GM19025 (cell line): ENCODE data around the gene FBH1.
"Not testable (repeated sequence)": the region's sequence is repeated elsewhere in the genome, so short reads cannot be mapped to it uniquely, and the experiment has no call there.

Source experiments
- ATAC-seq: cut with Tn5 transposase; IDR thresholded peaks from one replicate; pipeline ENCODE4 v1.9.1; 2021; ENCODE audit warnings: mild to moderate bottlenecking, low read depth, moderate library complexity; ENCODE audit not compliant: unreplicated experiment

The FBH1 gene

DNA sequence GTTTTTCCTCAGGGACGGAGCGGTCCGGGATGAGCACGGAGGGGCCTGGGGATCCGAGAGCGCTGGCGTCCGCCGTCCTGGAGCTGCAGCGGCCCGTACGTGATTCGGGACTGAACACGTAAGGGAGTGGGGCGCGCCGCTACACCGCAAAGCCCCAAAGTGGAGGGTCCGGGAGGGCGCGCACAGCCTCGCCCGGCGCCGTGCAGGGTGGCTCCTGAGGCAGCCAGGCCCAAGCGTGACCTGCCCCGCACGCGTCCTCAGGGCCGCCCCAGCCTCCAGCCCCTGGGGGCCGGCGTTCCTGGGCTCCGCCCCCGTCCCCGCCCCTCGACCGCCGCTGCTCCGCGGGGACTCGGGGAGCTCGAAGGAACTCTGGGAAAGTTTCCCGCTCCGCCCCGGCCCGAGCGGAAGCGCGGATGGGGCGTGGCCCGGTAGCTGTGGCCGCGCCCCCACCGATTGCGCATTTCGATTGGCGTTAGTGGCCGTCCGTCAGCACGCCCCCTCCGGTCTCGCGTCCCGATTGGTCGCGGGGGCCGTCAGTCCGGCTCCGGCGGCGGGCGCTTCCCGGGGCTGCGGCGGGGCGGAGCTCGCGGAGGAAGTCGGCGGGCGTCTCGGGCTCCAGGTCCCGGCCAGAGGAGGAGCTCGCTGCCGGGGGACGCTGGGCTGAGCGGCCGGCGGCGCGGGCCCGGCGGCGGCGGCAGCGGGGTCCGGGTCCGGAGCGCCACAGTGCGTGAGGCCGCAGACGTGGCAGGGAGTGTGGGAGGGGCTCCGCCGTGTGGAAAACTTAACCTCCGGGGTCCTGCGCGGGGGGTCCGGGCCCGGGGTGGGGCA lies at the start of gene FBH1, which contains the start of gene ANKRD16:
Gene FBH1, plus strand, starts transcription at position 620 of the 828 bp plus-strand sequence. Its CDS starts 103 bp downstream, at position 723.
Gene ANKRD16, minus strand, starts transcription at position 270 of the 828 bp plus-strand sequence. CDS start 539 bp downstream, outside the sequence.
- ATAC-seq, result peak; percentile 82

DNA sequence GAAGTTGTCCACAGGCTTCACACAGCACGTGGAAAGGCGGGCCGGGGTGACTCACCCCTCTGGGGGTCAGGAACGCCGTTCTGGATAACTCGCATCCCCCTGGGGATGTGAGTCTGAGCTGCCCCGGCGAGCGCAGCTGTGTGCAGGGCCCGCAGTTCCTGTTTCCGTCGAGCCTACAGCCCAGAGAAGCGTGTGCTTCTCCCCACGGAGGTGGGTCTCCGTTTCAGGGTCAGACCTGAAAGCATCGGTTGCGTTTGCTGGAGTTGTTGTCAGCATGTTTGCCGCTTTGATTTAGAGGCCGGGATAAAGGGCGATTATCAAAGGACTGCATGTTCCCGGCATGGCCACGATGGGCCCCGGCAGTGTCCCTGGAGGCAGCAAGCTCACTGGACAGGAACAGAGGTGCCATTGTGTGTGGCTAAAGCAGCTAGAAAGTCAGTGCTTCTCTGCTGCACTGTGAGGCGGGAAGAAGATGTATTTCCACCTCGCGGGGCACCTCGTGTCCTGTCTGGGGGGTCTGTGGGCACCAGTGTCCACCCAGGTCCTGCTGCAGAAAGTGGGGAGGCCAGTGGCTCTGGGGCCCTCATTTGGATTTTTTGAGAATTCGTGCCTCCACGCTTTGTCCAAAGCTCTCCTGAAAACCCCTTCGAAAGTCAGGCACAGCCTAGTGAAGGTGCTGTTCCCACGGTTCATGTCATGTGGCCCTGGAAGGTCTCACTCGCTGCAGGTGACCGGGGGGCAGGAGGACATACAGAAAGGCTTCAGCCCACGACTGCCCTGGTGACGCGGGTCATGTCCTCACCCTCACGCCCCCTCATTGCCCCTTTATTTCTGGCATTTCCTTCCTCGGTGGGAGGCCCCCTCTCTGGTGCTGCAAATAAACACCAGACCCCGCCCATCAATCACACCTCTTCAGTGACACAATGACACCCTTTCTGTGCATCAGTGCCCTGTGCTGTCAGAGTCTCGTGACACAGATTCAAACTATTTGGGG lies 49.4 kb upstream of the FBH1 start:
- ATAC-seq, result peak; percentile 84

DNA sequence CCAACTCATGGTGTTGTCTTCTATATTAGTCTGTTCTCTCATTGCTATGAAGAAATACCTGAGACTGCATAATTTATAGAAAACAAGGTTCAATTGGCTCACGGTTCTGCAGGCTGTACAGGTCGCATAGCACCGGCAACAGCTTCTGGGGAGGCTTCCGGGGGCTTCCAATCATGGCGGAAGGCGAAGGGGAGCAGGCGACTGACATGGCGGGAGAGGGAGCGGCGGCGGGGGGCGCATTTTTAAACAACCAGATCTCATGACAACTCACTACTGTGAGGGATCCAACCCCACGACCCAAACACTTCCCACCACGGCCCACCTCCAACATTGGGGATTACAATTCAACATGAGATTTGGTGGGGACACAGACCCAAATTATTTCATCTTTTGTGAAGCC lies 48.1 kb upstream of the FBH1 start:
- ATAC-seq, result no peak

DNA sequence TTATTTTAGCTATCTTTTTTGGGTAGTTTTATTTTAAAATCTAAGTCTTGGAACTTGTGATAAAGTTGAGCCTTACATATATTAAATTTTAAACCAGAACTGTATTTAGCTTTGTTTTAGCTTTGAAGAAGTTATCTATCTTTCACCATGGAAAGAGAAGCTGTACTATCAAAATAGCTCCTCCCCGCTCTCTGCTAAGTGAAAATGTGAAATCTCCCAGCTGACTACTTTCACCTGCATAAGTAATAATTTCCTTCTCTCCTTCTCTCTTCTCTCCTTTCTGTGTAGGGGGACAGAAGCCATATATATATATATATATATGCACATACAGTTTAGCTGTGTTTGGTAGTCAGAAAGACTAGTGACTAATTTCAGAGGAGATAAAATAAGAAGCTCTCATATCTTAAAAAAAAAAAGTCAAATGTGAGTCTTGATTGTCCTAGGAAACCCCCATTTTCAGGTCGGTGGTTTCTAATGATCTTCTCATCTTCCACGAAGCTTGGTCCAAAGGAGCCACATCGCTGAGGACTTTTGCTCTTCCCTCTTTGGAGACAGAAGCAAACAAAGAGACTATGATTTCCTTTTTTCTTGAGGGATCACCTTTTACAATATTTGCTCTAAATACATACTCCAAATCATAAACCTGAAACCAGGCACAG lies 46.2 kb upstream of the FBH1 start:
- ATAC-seq, result no peak

DNA sequence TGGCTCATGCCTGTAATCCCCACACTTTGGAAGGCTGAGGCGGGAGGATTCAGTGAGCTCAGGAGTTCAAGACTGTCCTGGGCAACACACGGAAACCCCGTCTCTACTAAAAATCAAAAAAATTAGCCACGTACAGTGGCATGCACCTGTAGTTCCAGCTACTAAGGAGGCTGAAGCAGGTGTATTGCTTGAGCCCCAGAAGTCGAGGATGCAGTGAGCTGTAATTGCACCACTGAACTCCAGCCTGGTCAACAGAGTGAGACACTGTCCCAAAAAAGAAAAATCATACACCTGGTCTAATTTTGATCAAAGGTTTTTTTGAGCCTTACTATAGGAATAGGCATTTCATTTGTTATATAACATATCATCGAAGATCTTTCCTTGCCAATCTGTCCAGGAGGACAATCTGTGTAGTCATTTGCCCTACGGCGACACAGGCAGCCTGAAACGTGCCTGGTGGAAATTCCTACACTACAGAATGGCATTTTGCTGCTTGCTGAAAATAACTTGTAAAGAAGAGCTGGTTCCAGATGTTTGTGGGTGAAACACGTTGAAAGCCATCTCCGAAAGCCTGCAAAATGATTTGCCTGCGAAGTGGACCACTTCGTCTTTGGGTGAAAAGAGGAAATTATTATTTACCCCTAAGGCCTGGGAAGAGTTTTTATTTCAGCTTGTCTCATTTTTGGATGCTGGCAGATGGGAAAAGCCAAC lies 45.5 kb upstream of the FBH1 start:
- ATAC-seq, result no peak

DNA sequence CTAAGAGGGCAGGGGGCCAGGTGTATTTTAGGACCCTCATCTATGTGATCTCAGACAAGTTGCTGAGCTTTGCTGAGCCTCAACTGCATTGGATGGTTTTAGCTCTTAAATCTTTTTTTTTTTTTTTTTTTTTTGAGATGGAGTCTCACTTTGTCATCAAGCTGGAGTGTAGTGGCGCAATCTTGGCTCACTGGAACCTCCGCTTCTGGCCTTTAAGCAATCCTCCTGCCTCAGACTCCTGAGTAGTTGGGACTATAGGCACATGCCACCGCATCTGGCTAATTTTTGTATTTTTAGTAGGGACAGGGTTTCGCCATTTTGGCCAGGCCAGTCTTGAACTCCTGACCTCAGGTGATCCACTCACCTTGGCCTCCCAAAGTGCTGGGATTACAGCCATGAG lies 43.4 kb upstream of the FBH1 start:
- not testable (repeated sequence) for ATAC-seq

DNA sequence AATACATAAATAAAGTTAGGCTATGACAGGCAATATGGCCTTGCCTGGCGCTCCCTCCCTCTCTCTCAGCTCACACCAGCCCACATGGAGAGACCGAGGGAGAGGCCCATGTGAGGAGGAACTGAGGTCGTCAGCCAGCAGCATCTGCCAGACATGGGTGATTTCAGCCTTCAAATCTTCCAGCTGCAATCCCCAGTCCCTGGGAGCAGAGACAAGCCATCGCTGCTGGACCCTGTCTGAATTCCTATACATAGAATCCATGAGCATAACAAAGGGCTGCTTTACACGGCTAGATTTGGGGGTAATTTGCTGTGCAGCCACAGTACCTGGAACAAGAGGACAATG lies 35.9 kb upstream of the FBH1 start:
- no peak for ATAC-seq

DNA sequence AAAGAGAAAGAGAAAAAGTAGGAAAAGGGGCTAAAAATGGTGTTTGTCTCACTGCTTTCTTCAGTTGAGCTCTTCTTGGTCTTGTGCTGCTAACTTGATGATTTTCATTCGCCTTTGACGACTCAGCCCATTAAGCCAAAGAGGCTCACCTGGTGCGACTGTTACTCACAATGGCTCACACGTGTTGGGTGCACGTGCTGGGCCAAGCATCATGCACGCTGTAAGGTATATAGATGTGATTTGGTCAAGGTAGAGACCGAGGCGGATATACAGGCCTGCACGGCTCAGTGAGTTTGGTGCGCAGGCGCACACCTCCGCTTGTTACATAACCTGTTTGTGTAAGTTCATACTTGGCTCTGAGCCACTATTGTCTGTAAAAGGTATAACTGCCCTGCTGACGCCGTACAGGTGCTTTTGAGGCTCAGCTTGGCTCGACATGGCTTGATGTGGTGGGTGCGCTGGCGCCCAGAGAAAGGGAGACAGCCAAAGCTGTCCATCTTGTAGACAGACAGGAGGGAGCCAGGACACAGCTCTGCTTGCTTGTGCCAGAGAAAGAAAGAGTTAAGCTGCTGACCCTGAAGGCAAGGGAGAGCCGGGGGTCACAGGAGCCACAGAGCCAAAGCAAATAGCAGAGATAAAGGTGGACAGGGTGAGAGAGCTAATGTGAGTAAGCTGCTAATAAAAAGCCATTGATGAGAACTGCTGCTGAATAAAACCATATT lies 33.9 kb upstream of the FBH1 start:
- ATAC-seq, result no peak

DNA sequence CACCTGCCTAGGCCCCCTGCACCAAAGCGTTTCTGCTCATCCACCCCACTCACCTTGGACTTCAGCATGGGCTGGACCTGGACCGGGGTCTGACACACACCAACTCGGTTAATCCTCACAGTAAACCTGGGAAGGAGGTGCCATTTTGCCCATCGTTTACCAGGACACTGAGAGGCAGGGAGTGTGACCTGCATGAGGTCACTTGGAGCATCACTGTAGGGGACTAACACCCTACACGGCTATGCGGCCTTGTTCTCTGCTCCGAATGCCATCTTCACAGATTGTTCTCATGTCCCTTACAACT lies 33.4 kb upstream of the FBH1 start:
- no peak for ATAC-seq

DNA sequence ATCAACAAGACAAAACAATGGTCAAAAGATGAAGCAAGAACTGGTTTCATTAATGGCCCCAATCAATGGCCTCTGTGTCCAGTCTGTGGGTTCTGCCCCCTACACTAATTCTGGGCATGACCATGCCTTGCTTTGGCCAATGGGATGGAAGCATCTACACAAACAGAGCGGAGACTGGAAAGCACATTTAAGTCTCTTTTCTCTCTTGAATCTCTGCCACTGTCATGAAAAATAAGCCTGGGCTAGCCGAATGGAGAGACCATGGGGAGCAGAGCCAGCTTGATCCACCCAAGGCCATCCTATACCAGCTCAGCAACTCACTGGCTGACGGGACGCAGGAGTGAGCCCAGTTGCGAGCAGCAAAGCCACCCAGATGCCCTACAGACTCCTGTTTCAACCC lies 31.2 kb upstream of the FBH1 start:
- ATAC-seq, result no peak

DNA sequence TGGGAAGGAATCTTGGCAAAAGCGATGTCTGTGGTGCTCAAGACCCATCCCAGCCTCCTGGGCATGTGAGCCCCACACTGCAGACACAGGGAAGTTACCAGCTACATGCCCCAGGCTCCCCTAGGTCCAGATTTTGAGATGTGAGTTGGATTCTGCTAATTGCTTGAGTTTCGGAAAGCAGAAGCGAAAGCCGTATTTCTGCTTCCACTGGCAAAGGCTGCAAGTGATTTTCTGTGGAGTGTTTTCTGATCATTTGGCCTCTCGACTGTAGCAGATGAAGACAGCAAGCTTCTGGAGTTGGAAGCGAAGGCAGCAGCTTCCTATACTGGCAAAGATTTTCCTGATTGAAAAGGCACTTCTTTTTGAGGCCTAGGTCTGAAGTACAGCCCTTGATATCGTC lies 30.0 kb upstream of the FBH1 start:
- ATAC-seq, result no peak

DNA sequence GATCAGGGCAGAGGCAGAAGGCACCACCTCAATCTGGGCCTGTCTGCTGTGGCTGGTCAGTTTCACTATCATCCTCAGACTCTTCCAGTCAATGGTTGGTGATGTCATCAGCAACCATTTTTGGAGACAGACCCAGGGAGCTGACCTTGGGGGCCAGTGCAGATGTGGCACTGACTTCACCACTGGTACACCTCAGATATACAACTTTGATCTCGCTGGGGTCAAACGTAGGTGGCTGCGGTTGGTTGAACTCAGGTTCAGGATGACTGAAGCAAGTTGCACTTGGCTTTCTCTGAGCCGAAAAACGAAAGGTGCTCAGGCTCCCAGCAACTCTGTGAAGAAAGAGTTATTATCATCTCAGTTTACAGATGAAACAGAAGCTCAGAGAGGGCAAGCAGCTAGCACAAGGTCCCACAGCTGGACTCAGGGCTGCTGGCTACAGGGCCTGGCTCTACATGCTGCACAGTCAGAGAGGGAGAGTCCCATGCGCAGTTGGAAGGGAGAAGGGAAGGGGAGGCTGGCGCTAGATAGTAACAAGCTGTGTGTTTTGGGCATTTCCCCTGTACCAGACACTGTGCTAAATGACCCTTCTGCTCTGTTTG lies 27.6 kb upstream of the FBH1 start:
- ATAC-seq, result peak; percentile 95

DNA sequence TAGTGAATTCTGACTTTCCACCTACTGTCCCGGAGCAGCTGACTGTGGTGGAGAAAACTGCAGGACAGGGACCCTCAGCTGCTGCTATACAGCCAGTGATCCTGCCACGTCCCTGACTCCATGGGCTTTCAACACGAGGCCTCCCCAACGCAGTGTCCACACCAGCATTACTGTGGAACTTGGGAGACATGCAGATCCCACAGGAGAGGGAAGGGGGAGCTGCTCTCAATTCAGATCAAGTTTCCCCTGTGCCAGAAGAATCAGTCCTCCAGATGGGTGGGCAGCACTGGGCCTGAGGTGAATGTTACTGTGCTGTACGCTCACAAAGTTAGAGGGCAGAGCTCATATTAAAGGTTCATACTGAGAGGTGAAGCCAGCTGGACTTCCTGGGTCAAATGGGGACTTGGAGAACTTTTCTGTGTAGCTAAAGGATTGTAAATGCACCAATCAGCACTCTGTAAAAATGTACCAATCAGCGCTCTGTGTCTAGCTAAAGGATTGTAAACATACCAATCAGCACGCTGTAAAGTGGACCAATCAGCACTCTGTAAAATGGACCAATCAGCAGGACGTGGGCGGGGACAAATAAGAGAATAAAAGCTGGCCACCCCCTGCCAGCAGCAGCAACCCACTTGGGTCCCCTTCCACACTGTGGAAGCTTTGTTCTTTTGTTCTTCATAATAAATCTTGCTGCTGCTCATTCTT lies 26.9 kb upstream of the FBH1 start:
- ATAC-seq, result not testable (repeated sequence)

DNA sequence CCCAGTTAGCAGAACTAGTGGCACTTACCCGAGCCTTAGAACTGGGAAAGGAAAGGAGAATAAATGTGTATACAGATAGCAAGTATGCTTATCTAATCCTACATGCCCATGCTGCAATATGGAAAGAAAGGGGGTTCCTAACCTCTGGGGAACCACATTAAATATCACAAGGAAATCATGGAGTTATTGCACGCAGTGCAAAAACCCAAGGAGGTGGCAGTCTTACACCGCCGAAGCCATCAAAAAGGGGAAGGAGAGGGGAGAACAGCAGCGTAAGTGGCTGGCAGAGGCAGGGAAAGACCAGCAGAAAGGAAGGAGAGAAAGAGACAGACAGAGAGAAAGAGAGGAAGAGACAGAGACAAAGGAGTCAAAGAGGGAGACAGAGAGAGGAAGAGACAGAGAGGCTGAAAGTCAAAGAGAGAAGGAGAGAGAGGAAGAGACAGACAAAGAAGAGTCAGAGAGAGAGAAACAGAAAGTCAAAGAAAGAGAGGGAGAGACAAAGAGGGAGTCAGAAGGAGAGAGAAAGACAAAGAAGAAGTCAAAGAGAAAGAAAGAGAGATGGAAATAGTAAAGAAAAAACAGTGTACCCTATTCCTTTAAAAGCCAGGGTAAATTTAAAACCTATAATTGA lies 23.5 kb upstream of the FBH1 start:
- not testable (repeated sequence) for ATAC-seq

DNA sequence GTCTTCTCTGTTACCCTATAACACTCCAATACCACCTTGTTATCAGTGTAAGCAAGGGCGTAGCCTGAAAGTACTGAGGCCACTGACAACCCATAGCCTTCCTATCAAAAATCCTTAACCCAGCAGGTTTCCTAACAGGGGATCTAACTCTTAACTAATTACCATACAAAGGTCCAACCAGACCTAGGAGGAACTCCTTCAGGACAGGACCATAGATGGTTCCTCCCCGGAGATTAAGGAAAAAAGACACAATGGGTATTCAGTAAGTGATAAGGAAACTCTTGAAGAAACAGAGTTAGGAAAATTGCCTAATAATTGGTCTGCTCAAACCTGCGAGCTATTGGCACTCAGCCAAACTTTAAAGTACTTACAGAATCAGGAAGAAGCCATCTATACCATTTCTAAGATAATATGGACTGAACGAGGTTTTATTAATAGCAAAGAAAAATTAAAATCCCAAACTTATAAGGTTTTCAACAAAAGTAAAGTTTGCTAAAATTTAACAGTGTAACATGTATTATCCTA lies 22.9 kb upstream of the FBH1 start:
- ATAC-seq, result not testable (repeated sequence)

DNA sequence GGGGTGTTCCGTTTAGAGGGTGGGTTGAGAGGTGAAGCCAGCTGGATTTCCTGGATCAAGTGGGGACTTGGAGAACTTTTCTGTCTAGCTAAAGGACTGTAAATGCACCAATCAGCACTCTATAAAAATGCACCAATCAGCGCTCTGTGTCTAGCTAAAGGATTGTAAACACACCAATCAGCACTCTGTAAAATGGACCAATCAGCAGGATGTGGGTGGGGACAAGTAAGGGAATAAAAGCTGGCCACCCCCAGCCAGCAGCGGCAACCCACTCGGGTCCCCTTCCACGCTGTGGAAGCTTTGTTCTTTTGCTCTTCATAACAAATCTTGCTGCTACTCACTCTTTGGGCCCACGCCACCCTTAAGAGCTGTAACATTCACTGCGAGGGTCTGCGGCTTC lies 21.7 kb upstream of the FBH1 start:
- not testable (repeated sequence) for ATAC-seq

DNA sequence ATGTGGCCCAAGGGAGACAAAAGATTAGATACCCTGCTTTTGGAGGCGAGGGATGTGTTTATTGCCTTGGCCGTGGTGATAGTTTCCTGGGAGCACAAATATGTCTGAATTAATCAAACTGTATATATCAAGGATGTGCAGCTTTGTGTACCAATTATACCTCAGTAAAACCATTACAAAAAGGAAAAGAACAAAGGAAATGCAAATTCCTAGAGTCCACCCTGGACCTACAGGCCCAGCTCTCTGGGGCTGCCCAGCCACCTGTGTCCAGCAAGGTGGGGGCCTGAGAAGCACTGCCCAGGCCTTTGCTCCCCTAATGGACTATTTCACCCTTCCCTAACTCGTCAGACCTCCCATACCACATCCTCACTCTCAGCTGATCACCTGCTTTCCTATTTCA lies 20.9 kb upstream of the FBH1 start:
- no peak for ATAC-seq

DNA sequence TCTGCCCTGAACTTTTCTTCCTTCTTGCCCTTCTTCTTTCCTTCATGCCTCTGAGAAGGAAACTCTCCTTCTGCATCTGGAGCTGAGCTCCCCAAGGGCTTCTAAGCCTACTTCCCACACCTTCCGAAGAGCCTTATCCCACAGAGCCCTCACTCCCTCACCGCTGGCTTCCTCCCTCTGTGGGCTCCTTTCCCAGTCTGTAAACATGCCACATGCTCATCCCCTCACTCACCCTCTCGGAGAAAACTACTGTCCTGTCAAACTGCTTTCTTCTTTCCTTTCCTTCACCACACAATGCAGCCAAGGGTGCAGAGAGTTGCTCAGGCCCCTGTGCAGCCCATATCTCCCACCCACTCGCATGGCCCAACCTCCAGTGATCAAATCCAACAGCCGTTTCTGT lies 18.4 kb upstream of the FBH1 start:
- no peak for ATAC-seq
